NCI-H2171 (cell line): ENCODE measurements around the gene RPS6KL1.

Source experiments
- DNase-seq: peaks from one replicate; lab custom pipeline; 2025; lab: John Stamatoyannopoulos, UW

The RPS6KL1 gene, protein sequence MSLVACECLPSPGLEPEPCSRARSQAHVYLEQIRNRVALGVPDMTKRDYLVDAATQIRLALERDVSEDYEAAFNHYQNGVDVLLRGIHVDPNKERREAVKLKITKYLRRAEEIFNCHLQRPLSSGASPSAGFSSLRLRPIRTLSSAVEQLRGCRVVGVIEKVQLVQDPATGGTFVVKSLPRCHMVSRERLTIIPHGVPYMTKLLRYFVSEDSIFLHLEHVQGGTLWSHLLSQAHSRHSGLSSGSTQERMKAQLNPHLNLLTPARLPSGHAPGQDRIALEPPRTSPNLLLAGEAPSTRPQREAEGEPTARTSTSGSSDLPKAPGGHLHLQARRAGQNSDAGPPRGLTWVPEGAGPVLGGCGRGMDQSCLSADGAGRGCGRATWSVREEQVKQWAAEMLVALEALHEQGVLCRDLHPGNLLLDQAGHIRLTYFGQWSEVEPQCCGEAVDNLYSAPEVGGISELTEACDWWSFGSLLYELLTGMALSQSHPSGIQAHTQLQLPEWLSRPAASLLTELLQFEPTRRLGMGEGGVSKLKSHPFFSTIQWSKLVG

GRCh38 chr14:74922752-74923401 is at the start of gene RPS6KL1:
TSS of gene RPS6KL1 (minus strand) at chr14:74923260. CDS start at chr14:74921541, 1,719 bp downstream.
- peak; percentile 94 for DNase-seq

DNA sequence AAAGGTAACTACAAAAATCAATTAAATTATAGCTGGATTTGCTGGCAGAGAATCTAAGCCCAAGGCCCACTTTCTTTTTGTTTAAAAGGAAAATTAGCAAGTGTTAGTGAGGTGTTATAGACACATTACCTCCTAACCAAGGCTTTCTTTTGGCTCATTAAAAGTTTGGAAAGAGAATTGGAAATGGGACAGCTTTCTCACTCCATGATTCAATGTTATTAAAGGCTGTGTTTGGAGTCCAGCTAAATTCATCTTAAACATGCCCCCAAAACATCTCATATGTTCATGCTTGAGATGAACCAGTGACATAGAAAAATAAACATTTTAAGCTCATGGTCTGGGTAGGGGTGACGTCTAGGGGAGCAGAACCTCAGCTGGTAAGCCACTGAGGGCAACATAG is 45.8 kb upstream of the RPS6KL1 start:
- no peak for DNase-seq

DNA sequence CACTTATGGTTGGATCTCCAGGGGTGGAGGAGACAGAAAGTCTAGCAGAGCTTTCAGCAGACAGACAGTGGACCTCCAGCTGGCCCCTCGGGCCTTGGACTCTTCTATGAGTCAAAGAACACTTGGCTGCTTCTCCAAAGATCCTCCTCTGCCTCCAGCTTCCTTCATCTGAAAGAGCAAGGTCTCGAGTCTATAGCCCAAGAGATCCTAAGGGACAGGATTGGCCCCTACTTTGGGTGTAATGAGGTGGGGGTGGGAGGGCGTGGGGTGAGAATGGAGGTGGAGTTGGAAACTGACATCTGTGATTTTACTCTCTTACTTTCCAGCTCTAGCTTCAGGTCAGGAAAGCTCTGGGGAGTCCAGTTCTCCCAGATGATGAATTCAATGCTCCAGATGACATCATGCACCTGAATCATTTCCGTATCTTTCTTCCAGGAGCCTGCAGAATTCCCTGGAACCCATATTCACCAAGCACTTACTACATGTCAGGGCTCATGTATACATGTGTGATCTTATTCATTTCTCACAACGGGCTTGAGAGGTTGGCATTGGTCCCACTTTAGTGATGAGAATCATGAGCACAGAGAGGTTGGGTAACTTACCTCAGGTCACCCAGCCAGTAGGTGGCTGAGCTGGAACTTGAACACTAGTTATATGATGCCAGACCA is 42.6 kb upstream of the RPS6KL1 start:
- no peak for DNase-seq

DNA sequence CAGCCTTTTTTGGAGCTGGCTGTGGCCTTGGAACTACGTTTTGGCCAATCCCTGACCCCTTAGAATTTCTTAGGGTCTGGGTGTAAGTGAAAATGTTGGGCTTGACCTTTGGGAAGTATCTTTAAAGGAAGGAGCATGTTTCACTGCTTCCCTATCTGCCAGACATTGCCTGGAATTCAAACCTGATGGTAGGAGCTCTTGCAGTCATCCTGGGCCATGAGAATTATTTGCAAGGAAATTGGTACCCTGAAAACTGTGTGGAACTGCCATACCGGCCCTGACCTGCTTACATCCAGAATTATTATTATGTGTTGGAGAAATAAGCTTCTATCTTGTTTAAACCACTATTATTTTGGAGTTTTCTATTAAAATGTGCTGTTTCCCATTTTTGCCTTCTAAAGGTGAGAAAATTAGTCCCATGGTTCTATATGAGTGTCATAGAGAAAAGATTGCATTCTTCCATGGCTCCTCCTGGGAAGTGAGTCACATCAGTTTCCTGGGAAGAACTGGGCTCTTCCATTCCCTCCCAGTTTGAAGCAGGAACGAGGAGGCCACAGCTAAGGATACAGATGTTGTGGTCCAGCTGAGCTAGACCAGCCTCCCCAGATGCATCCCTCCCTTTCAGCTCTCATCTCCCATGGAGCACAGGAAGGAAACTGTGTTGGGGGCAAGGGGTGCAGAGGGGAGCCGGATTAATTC is 41.9 kb upstream of the RPS6KL1 start:
- DNase-seq = no peak

- no peak for DNase-seq
Measured at GRCh38 chr14:74963705-74964271, 40.7 kb upstream of the RPS6KL1 start.

- DNase-seq = no peak
Measured at GRCh38 chr14:74963178-74963704, 40.2 kb upstream of the RPS6KL1 start.

GRCh38 chr14:74962493-74962892 is 39.4 kb upstream of the RPS6KL1 start:
- no peak for DNase-seq

GRCh38 chr14:74962046-74962445 is 39.0 kb upstream of the RPS6KL1 start:
- DNase-seq = no peak

DNA sequence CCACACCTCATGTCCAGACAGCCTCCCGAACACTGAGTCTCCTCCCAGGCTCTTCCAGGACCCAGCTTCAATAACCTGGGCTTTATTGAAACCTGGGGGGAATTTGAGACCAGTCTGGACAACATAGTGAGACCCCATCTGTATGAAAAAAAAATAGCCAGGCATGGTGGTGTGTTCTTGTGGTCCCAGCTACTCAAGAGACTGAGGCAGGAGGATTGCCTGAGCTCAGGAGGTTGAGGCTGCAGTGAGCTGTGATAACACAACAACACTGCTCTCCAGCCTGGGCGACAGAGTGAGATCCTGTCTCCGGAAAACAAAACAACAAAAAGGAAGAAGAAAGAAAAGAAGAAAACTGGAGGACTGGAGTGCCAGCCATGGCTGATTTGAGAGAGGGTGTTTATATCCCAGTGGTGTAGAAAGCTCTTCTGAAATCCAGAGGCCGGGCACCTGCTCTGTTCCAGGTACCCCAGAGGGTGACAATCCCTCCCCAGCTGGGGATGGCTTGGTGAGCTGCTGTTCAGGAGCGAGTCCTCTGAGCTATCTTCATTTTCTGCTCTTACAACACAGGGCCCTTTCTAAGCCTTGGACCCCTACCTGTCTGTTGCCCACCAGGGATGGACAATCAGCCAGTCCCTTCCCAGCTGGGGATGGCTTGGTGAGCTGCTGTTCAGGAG is 38.3 kb upstream of the RPS6KL1 start:
- no peak for DNase-seq

DNA sequence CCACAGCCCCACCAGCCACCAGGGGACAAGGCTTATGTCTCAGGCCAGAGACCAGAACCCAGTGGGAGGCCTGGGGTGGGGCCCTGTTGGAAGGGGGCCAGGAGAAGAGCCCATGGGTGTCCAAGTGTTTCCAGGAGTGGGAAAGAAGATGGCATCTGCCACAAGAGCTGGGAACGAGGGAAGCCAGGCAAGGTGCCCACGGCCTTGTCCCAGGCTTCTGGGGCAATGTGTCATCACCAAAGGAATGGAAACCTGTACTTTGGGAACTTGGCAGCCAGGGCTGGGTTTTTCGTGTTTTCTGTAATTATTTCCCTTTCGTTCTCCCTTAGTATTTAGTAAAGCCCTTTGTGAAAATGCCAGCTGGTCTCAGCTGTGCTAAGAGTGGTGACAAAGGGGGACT is 37.7 kb upstream of the RPS6KL1 start:
- DNase-seq = no peak

DNA sequence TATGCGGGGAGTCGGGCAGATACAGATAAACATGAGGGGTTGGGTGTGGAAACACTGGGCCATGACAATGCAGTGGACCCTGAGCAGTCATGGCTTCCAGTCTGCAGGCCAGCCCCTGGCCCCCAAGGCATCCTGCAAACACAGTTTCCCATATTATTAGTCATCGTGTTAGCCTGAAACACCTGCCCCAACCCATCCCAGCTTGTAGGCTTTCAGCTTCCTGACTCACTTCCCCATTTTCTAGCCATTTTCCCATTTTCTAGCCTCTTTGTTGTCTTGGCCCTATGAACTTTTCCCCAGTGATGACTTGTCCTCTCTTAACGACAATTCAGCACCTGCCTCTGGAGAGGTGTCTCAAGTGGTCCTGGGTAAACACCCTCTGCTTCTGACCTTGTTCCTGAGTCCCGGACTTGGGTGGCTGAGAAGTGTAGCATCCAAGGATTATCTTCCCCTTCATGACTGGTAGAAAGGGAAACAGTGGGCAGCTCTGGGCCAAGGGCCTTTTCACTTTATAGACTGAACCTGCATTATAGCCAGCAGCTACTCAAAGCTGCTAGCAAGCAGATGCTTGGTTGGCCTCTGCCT is 36.6 kb upstream of the RPS6KL1 start:
- DNase-seq = no peak

DNA sequence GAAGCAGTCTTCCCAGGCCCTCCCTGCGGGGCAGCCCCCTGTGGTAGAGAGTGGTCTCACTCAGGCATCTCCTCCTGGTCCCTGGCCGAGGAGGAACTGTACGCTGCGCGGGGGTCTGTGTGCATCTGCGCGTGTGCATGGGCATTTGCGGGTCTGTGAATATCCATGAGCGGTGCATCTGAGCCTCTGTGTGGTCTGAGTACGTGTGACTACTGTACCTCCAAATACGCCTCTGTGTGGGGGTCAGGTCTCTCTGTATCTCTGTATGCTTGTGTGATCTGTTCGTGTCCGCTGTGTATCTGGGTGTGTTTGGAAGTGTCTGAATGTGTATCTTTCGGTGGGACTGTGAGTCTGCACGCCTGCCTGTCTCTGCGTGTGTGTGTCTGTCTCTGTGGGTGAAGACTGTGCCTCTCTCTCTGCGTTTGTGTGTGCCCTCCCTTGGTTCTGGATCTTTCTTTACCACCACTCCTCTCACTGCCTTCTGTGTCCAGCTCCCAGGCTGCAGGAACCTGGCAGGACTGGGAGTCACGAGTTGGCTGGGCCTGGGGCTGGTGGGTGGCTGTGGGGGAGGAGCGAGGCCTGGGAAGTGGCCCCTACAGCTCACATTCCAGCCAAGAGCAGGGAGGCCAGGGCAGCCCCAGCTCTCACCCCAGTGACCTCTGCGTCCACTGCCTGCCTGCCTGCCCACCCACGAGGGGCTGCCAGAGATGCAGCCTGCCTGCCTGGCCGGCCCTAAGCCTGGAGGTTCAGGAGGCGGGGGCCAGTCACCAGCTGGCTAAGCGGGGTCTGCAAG is 33.4 kb upstream of the RPS6KL1 start:
- no peak for DNase-seq

DNA sequence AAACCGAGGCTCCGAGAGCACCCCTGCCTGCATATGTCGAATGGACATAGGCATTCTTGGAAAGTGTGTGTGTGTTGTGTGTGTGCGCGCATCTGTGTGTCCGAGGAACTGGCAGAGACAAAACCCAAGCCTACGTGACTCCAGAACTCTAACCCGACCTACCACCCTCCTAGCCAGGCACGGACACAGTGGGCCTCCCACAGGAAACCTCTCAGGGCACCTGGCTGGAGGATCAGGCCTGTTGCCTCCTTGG is 32.9 kb upstream of the RPS6KL1 start:
- DNase-seq = no peak

DNA sequence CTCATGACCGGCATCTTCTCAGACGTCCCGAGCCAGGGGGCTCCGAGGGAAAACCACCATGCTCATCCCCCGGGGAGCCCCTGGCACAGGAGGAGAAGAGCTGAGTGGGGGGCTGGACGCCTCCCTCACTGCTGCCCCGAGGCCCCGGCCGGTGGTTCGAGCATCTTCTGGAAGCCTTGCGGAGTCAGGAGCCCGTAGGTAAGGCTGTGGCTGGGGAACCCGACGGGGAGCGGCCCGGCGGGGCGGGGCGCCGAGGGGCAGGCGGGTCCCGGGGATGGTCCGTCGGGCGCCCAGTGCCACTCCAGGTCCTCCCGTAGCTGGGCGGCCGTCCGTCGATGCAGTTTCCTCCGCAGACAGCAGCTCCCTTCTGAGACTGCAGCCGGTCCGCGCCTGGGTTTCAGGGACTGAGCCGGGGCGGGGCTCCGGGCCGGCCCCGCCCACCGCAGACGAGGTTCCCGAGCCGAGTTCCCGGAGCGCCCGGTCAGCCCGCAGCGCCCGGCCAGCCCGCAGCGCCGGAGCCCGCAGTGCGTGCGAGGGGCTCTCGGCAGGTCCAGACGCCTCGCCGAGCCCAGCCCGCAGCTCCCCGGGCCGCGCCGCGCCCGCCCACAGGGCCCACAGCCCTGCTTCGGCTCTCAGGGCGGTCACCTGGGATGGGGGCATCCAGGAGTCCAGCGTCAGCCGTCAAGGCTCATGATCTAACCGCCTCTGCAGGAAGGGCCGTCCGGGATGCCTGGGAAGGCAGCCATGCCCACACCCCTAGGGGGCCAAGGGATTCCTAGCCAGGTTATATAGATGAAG is 32.4 kb upstream of the RPS6KL1 start, which contains the start of gene PGF:
TSS of gene PGF (minus strand) at position 369 of the 798 bp plus-strand sequence. CDS start at position 14, 355 bp downstream.
- peak; percentile 29 for DNase-seq

GRCh38 chr14:74954947-74955228 is 31.8 kb upstream of the RPS6KL1 start:
- DNase-seq = no peak

DNA sequence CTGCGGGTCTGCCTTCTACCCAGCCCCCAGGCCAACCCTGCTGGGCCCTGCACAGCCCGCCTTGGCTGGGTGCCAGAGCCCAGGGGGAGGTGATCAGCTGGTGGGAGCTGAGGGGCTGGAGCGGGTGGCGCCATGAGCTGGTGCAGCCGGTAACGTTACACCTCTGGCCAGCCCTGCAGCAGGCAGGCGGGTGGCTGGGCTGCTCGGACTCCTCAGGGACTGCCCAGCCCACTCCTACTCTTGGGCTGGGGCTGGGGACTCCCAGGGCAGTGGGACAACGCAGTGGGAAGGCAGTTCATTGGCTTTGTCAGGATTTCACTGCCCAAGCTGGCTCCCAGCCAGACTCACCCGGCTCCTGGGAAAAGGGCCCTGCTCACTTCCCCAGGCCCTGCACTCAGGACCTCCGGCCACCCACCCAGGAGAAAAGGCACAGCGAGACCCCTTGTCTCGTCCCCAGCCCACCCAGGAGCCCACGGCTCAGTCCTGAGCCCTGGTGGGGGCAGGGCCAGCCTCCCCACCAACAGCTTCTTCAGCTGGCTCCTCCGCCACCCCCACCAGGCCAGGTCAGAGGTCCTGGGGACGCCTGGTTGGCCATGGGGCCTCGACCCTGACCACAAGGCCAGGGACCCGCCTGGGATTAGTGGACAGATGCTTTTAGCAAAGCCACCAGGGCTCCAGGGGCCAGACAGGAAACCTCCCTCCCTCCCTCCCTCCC is 31.3 kb upstream of the RPS6KL1 start:
- peak; percentile 62 for DNase-seq

- DNase-seq = no peak
Measured at GRCh38 chr14:74953686-74954085, 30.6 kb upstream of the RPS6KL1 start.

DNA sequence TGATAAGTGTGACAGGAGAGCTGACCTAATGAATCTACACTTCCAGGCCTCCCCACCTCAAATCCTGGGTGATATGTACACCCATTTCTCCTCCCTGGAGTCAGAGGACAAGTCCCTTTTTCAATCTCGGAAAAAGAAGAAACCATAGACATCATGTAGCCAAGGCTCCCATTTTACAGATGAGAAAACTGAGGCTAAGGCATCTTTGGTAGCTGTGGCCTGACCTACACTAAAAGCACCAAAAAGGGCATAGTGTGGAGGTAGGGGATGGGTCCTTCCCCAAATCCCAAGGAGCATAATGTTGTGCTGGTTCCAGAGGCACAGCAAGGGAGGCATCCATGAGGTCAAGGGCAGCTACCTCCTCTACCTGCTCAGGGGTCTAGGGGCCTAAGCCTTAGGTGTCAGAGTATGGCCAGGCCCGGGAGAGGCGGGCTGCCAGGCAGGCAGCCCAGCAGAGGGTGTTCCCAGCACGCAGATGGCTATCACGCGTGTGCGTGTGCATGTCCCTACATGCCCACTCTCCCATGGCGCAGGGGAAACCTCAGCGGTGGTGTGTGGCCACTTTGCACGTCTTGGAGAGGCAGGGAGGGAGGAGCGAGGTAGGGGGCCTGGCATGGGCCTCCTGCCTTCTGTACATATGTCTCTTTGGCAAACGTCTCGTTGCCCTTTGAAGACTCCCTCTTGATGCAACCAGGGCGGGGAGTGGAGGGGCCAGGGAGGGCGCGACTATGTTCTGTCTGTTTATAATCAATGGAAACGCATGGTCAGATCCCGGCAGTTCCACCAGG is 29.8 kb upstream of the RPS6KL1 start:
- peak; percentile 32 for DNase-seq
